H1 (cell line): ENCODE results near the gene MCL1. TPM values are rescaled to one million over a fixed set of nuclear protein-coding genes. Genes with fewer than 3 reads are reported as not detected.

Experiments
- CTCF ChIA-PET: fragments of 300-600 bp; sonication (Branson Sonifier 250); formaldehyde crosslinking; loops from one replicate; lab custom pipeline; 2021; ENCODE audit not compliant: partially characterized antibody; lab: Charles Lee
- POLR2A ChIA-PET: fragments of 300-600 bp; sonication (Branson Sonifier 250); formaldehyde crosslinking; loops from one replicate; lab custom pipeline; 2021; ENCODE audit warnings: inconsistent platforms; ENCODE audit not compliant: partially characterized antibody; lab: Charles Lee
- DNase-seq, 2 experiments: peaks; one replicate each; pipeline versions ENCODE4 v3.0.0 to v3.0.0-alpha.2; 2010 to 2022; ENCODE audit warnings: low spot score in 2 of 2, low read depth in 1 of 2, mixed read lengths in 1 of 2
- FAIRE-seq: peaks from 2 replicates; lab custom pipeline; 2011; peaks lifted over from hg19 to GRCh38; lab: Jason Lieb, UNC
- H2AFZ ChIP-seq: 2 replicates; pipeline ENCODE4 v1.8.1; 2012; ENCODE audit warnings: low read length, inconsistent platforms
- H2AK5ac ChIP-seq: 2 replicates; pipeline ENCODE4 v1.6.1; 2013; ENCODE audit warnings: low read depth, low read length
- H2BK120ac ChIP-seq: replicated peaks from 2 replicates; pipeline ENCODE3; 2013; ENCODE audit warnings: low read depth, low read length, inconsistent platforms
- H2BK12ac ChIP-seq: 2 replicates; pipeline ENCODE4 v1.6.1; 2013; ENCODE audit warnings: low read depth, low read length
- H2BK15ac ChIP-seq: 2 replicates; pipeline ENCODE4 v1.6.1; 2013; ENCODE audit warnings: low read length
- H2BK20ac ChIP-seq: 2 replicates; pipeline ENCODE4 v1.6.1; 2013; ENCODE audit warnings: low read length
- H2BK5ac ChIP-seq: 2 replicates; pipeline ENCODE4 v1.6.1; 2013; ENCODE audit warnings: low read depth, low read length
- H3K14ac ChIP-seq: 2 replicates; pipeline ENCODE4 v1.6.1; 2013; ENCODE audit warnings: inconsistent platforms; ENCODE audit not compliant: insufficient read length
- H3K18ac ChIP-seq: 2 replicates; pipeline ENCODE4 v1.6.1; 2013; ENCODE audit warnings: low read length; ENCODE audit errors: extremely low read depth
- H3K23ac ChIP-seq: 2 replicates; pipeline ENCODE4 v1.6.1; 2013; ENCODE audit warnings: inconsistent platforms; ENCODE audit not compliant: insufficient read length
- H3K23me2 ChIP-seq: 2 replicates; pipeline ENCODE4 v1.6.1; 2013; ENCODE audit warnings: low read depth, low read length
- H3K27ac ChIP-seq: 2 replicates; pipeline ENCODE4 v1.6.1; 2011; ENCODE audit warnings: low read depth, low read length, inconsistent platforms
- H3K27me3 ChIP-seq, 4 experiments: replicated peaks in 1 of 4; 1 replicate in 1 of 4; 2 replicates in 3 of 4; pipeline versions ENCODE4 v1.6.1 to v1.8.1; 2011 to 2013; ENCODE audit warnings: low read length in 3 of 4, mild to moderate bottlenecking in 3 of 4, inconsistent platforms in 2 of 4, mixed read lengths in 2 of 4, moderate library complexity in 1 of 4; ENCODE audit not compliant: control insufficient read depth in 3 of 4, insufficient read depth in 3 of 4; ENCODE audit errors: extremely low read depth in 1 of 4
- H3K36me3 ChIP-seq, 4 experiments: 2 replicates each; pipeline versions ENCODE4 v1.6.1 to v1.8.1; 2011 to 2013; ENCODE audit warnings: mild to moderate bottlenecking in 4 of 4, low read length in 3 of 4, moderate library complexity in 2 of 4, control low read depth in 1 of 4, inconsistent platforms in 1 of 4; ENCODE audit not compliant: insufficient read depth in 4 of 4, control insufficient read depth in 2 of 4
- H3K4ac ChIP-seq: replicated peaks from 2 replicates; pipeline ENCODE3; 2013; ENCODE audit warnings: low read length, low read depth, mixed read lengths, inconsistent platforms; ENCODE audit not compliant: insufficient read length
- H3K4me1 ChIP-seq, 4 experiments: replicated peaks in 1 of 4; 1 replicate in 1 of 4; 2 replicates in 3 of 4; pipeline versions ENCODE4 v1.6.1 to v1.8.1; 2011 to 2013; ENCODE audit warnings: low read length in 3 of 4, inconsistent platforms in 2 of 4, mixed read lengths in 1 of 4; ENCODE audit not compliant: insufficient read depth in 4 of 4, control insufficient read depth in 3 of 4
- H3K4me2 ChIP-seq, 2 experiments: 2 replicates each; pipeline versions ENCODE4 v1.6.1 to v1.8.1; 2011 to 2013; ENCODE audit warnings: low read depth in 2 of 2, low read length in 2 of 2, control low read depth in 1 of 2, inconsistent platforms in 1 of 2, mild to moderate bottlenecking in 1 of 2; ENCODE audit not compliant: insufficient read depth in 1 of 2
- H3K4me3 ChIP-seq, 4 experiments: fragments of 200-600, 300-600 bp in 1 of 4; sonication (generic), shearing (Covaris generic), sonication (Bioruptor Twin) in 1 of 4; 2 replicates each; pipeline versions ENCODE4 v1.5.1 to v1.8.1; 2011 to 2016; ENCODE audit warnings: low read length in 4 of 4, low read depth in 3 of 4, control low read depth in 2 of 4, inconsistent platforms in 2 of 4, mild to moderate bottlenecking in 2 of 4, mixed read lengths in 1 of 4, moderate library complexity in 1 of 4; ENCODE audit not compliant: insufficient read depth in 2 of 4; ENCODE audit errors: extremely low read depth in 1 of 4
- H3K56ac ChIP-seq: replicated peaks from 2 replicates; pipeline ENCODE3; 2013; ENCODE audit warnings: low read depth, mild to moderate bottlenecking, mixed read lengths, low read length, inconsistent platforms; ENCODE audit not compliant: insufficient read length
- H3K79me1 ChIP-seq: 2 replicates; pipeline ENCODE4 v1.6.1; 2013; ENCODE audit warnings: low read depth, low read length, control low read depth
- H3K79me2 ChIP-seq, 2 experiments: 2 replicates each; pipeline versions ENCODE4 v1.6.1 to v1.8.1; 2012 to 2013; ENCODE audit warnings: low read length in 2 of 2, mild to moderate bottlenecking in 2 of 2, inconsistent platforms in 1 of 2; ENCODE audit not compliant: insufficient read depth in 2 of 2, control insufficient read depth in 1 of 2
- H3K9ac ChIP-seq, 4 experiments: replicated peaks in 1 of 4; 1 replicate in 1 of 4; 2 replicates in 3 of 4; pipeline versions ENCODE4 v1.6.1 to v1.8.1; 2011 to 2013; ENCODE audit warnings: low read depth in 3 of 4, low read length in 3 of 4, control low read depth in 2 of 4, mild to moderate bottlenecking in 2 of 4, moderate library complexity in 2 of 4, inconsistent platforms in 1 of 4; ENCODE audit errors: extremely low read depth in 1 of 4
- H3K9me3 ChIP-seq, 2 experiments: 2 replicates each; pipeline versions ENCODE4 v1.6.1 to v1.8.1; 2012 to 2013; ENCODE audit warnings: mild to moderate bottlenecking in 2 of 2, moderate library complexity in 2 of 2, control low read depth in 1 of 2, inconsistent platforms in 1 of 2, low read depth in 1 of 2, low read length in 1 of 2, mixed read lengths in 1 of 2; ENCODE audit not compliant: insufficient read depth in 2 of 2
- H4K20me1 ChIP-seq, 2 experiments: replicated peaks in 1 of 2; 2 replicates each; pipeline versions ENCODE3 to v1.8.1; 2011 to 2013; ENCODE audit warnings: inconsistent platforms in 2 of 2, low read length in 2 of 2, mild to moderate bottlenecking in 1 of 2; ENCODE audit not compliant: insufficient read depth in 2 of 2, control insufficient read depth in 1 of 2
- H4K5ac ChIP-seq: 2 replicates; pipeline ENCODE4 v1.6.1; 2013; ENCODE audit warnings: low read length, low read depth, mixed read lengths, inconsistent platforms; ENCODE audit not compliant: insufficient read length
- H4K8ac ChIP-seq: 2 replicates; pipeline ENCODE4 v1.8.0; 2013; ENCODE audit warnings: mild to moderate bottlenecking, moderate library complexity, low read length, inconsistent platforms; ENCODE audit not compliant: insufficient read depth; ENCODE audit errors: extremely low read depth
- H4K91ac ChIP-seq: replicated peaks from 2 replicates; pipeline ENCODE3; 2013; ENCODE audit warnings: low read length, mixed read lengths, inconsistent platforms; ENCODE audit not compliant: insufficient read length
- CBX5 ChIP-seq: fragments of 300-800, 300-1000 bp; sonication (generic); IDR thresholded peaks from 2 replicates; pipeline ENCODE4 v1.7.1; 2016; ENCODE audit warnings: antibody characterized with exemption, low read length, low read depth
- CBX8 ChIP-seq: fragments of 300-800, 300-1000 bp; sonication (generic); IDR thresholded peaks from 2 replicates; pipeline ENCODE4 v1.7.1; 2016; ENCODE audit warnings: low read depth, low read length, borderline replicate concordance
- CHD2 ChIP-seq: IDR thresholded peaks from 2 replicates; pipeline ENCODE4 v1.6.1; 2012; ENCODE audit warnings: low read length, improper control_type of control experiment
- EGR1 ChIP-seq: IDR thresholded peaks from 2 replicates; pipeline ENCODE4 v1.6.1; 2011; ENCODE audit warnings: low read depth, low read length, borderline replicate concordance
- HDAC6 ChIP-seq: IDR thresholded peaks from one replicate; pipeline ENCODE4 v1.7.1; 2012; ENCODE audit warnings: low read depth, mild to moderate bottlenecking, inconsistent platforms, low read length, moderate library complexity
- KDM1A ChIP-seq: fragments of 200-600, 300-600 bp; sonication (generic); IDR thresholded peaks from 2 replicates; pipeline ENCODE4 v1.7.1; 2016; ENCODE audit warnings: mild to moderate bottlenecking, low read length, borderline replicate concordance
- SUZ12 ChIP-seq: fragments of 200-600 bp; sonication (generic); IDR thresholded peaks from 2 replicates; pipeline ENCODE4 v1.6.1; 2012; ENCODE audit warnings: mild to moderate bottlenecking, inconsistent platforms, low read length, moderate library complexity, mixed read lengths
- WGBS, 2 experiments: shearing (Covaris generic) in 1 of 2; methylation state at CpG; one replicate each; pipeline versions ENCODE4 v1.1.6 to v1.1.7; 2013 to 2015; ENCODE audit warnings: low lambda C conversion rate in 2 of 2, mixed read lengths in 2 of 2, inconsistent platforms in 1 of 2, low coverage in 1 of 2, missing lambda C conversion rate in 1 of 2; ENCODE audit not compliant: insufficient replicate concordance in 2 of 2, insufficient coverage in 1 of 2, insufficient read length in 1 of 2; ENCODE audit errors: extremely low coverage in 1 of 2, missing lambda C conversion rate in 1 of 2; 5-methylcytosine and 5-hydroxymethylcytosine counted together
- polyA plus RNA-seq, 7 experiments: library from polyadenylated mRNA; depleted of rRNA in 3 of 7; stranded (reverse) in 5 of 7; unstranded in 2 of 7; fragments of >200 nt in 5 of 7; fragments of 200-250 nt in 2 of 7; gene quantifications; 1 replicate in 5 of 7; 2 replicates in 1 of 7; 4 replicates in 1 of 7; pipeline versions ENCODE4 v1.2.1 to v1.2.3, GENCODE V29; 2011 to 2013; ENCODE audit warnings: missing spikeins in 2 of 7, mixed read lengths in 2 of 7
- total RNA-seq: library from RNA; stranded (reverse); fragmentation: NEBNext Ultra II Directional; extraction: Animal tissue kit (Norgen Biotek cat#: 25700); gene quantifications from 2 replicates; pipeline ENCODE4 v1.2.1, GENCODE V29; 2021
- TF ChIP-seq, protein P1 (sequence below): IDR thresholded peaks from 2 replicates; pipeline ENCODE4 v1.6.1; 2012; ENCODE audit warnings: low read length, inconsistent platforms
- TF ChIP-seq, protein P2 (sequence below): IDR thresholded peaks from 2 replicates; pipeline ENCODE4 v1.6.1; 2012; ENCODE audit warnings: inconsistent platforms
- TF ChIP-seq, protein P3 (sequence below): IDR thresholded peaks from 2 replicates; pipeline ENCODE4 v1.6.1; 2012; ENCODE audit warnings: inconsistent platforms

The MCL1 gene
- total and polyA plus RNA-seq, 2 of the 8 experiments (the other 6 are each of a cell fraction or from before 2014, with no cell fraction given): 61.1 to 218 TPM

- no peak overlapping the region for H2BK20ac ChIP-seq
- H2AK5ac ChIP-seq: peak overlapping the region; percentile 42; the same call in 1 of the 2 replicates
- H2AFZ ChIP-seq: no peak overlapping the region
- no peak overlapping the region for H3K56ac ChIP-seq
- 45% methylated on average over 9 of the region's 9 CpGs; no CpG with 5 or more reads in 1 of the 2 experiments for WGBS, 2 experiments
- no peak overlapping the region for H3K9ac ChIP-seq
- no peaks in the 10 kb centered on the region for H3K27me3 ChIP-seq
- H4K5ac ChIP-seq: peak overlapping the region; percentile 13
- H3K14ac ChIP-seq: no peak overlapping the region
- no peak overlapping the region for H3K4me3 ChIP-seq
- no peak overlapping the region for H3K18ac ChIP-seq
- H3K23ac ChIP-seq: no peak overlapping the region
- peak overlapping the region; percentile 5 for H4K91ac ChIP-seq
- peak overlapping the region; percentile 62; the same call in 1 of the 2 replicates for H2BK5ac ChIP-seq
- H3K36me3 ChIP-seq: peaks cover 0 to 4% (median 2%) of the 10 kb centered on the region in 4 experiments; a peak in 2 of 8 replicates
- peaks cover 7% of the 10 kb centered on the region for H3K23me2 ChIP-seq
- H3K9me3 ChIP-seq: no peaks in the 10 kb centered on the region
- 0 out of 2 replicates have a peak, but pooled peaks cover 3% of the 10 kb centered on the region for H3K79me1 ChIP-seq
- peaks cover 0 to 6% of the 10 kb centered on the region in 2 experiments for H4K20me1 ChIP-seq
- peak overlapping the region; percentile 22 to 85; a peak in 1 of 4 replicates for H3K4me2 ChIP-seq
- ChIA-PET POLR2A (interaction anchor here (0.6 to 43.7 kb wide), 8 partner anchors 9 to 414 kb away, joined by 3 to 1380 read pairs (median 4); partner anchors contain the start of genes ADAMTSL4, ENSA, FALEC and MCL1), CTCF (interaction anchor here (0.6 to 13.7 kb wide), 41 partner anchors 11 to 299 kb away, joined by 3 to 210 read pairs (median 4); partner anchors contain the start of genes ADAMTSL4, FALEC, GOLPH3L and MCL1)
- H2BK12ac ChIP-seq: peak overlapping the region; percentile 88
- H3K4me1 ChIP-seq: peaks cover 11 to 23% (median 19%) of the 10 kb centered on the region in 4 experiments
- H3K27ac ChIP-seq: no peak overlapping the region
- DNase-seq: peak in 1 of 2 experiments; percentile 92
- peaks cover 0 to 26% of the 10 kb centered on the region in 2 experiments; a peak in 2 of 4 replicates for H3K79me2 ChIP-seq
- no peak overlapping the region for H3K4ac ChIP-seq
- FAIRE-seq: no peak
- H4K8ac ChIP-seq: no peak overlapping the region
- H2BK15ac ChIP-seq: peak overlapping the region; percentile 100
- H2BK120ac ChIP-seq: no peak overlapping the region
- TF ChIP-seq, protein P1, sequence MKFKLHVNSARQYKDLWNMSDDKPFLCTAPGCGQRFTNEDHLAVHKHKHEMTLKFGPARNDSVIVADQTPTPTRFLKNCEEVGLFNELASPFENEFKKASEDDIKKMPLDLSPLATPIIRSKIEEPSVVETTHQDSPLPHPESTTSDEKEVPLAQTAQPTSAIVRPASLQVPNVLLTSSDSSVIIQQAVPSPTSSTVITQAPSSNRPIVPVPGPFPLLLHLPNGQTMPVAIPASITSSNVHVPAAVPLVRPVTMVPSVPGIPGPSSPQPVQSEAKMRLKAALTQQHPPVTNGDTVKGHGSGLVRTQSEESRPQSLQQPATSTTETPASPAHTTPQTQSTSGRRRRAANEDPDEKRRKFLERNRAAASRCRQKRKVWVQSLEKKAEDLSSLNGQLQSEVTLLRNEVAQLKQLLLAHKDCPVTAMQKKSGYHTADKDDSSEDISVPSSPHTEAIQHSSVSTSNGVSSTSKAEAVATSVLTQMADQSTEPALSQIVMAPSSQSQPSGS: no peak
- no peak for TF ChIP-seq HDAC6
- TF ChIP-seq CBX5: no peak
- no peak for TF ChIP-seq EGR1
- TF ChIP-seq, protein P2, sequence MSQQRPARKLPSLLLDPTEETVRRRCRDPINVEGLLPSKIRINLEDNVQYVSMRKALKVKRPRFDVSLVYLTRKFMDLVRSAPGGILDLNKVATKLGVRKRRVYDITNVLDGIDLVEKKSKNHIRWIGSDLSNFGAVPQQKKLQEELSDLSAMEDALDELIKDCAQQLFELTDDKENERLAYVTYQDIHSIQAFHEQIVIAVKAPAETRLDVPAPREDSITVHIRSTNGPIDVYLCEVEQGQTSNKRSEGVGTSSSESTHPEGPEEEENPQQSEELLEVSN: peak; percentile 64
- TF ChIP-seq, protein P3, sequence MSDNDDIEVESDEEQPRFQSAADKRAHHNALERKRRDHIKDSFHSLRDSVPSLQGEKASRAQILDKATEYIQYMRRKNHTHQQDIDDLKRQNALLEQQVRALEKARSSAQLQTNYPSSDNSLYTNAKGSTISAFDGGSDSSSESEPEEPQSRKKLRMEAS: peak; percentile 83
- TF ChIP-seq CBX8: no peak
- TF ChIP-seq SUZ12: no peak
- TF ChIP-seq CHD2: no peak
- TF ChIP-seq KDM1A: no peak
Measured at GRCh38 chr1:150560011-150560438, 19.4 kb downstream of the MCL1 start.
